HG03039 (cell line): ENCODE data around the gene CAPN12.

Experiments
- ATAC-seq: cut with Tn5 transposase; IDR thresholded peaks from one replicate; pipeline ENCODE4 v1.9.1; 2021; ENCODE audit warnings: mild to moderate bottlenecking, moderate library complexity; ENCODE audit not compliant: unreplicated experiment

CAPN12 gene

DNA sequence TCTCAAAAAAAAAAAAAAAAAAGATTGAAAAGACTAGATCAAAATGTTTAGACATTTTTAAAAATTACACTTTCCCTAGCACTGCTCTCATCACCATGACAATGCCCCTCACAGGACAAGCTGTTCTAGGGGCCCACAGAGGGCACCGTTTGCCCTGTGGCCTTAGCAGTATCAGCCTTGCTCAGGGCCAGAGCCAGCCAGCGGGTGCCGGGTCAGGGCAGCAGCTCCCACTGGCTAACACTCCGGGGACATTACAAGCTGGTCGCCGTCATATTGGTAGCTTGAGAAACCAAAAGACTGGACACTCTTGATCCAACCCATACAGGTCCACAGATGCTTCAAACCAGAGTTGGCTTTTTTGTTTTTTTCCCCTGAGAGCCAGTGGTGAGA lies 18.0 kb downstream of the CAPN12 start:
- ATAC-seq = no peak

DNA sequence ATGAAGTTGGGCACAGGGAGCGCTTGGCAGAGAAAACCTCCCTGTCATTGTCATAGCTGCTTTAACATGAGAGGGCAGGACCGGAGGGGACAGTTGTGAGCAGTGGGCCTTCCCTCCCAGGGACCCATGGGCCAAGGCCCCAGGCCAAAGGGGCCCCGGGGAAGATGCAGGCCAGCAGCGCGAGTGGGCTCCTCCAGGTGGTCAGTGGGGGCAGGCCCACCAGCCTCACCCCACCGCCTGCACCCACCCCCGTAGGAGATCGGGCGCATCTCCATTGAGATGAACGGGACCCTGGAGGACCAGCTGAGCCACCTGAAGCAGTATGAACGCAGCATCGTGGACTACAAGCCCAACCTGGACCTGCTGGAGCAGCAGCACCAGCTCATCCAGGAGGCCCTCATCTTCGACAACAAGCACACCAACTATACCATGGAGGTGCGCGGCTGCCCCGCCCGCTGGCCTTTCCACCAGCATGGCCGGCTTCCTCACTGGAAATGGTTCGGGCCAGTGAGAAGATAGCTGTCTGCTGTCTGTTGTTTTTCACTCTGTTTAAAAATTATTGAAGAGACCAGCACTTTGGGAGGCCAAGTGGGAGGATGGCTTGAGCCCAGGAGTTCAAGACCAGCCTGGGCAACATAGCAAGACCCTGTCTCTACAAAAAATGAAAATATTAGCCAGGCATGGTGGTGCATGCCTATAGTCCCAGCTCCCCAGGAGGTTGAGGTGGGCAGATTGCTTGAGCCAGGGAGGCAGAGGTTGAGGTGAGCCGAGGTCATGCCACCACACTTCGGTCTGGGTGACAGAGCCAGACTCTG lies 18.6 kb downstream of the CAPN12 start:
- ATAC-seq = no peak

DNA sequence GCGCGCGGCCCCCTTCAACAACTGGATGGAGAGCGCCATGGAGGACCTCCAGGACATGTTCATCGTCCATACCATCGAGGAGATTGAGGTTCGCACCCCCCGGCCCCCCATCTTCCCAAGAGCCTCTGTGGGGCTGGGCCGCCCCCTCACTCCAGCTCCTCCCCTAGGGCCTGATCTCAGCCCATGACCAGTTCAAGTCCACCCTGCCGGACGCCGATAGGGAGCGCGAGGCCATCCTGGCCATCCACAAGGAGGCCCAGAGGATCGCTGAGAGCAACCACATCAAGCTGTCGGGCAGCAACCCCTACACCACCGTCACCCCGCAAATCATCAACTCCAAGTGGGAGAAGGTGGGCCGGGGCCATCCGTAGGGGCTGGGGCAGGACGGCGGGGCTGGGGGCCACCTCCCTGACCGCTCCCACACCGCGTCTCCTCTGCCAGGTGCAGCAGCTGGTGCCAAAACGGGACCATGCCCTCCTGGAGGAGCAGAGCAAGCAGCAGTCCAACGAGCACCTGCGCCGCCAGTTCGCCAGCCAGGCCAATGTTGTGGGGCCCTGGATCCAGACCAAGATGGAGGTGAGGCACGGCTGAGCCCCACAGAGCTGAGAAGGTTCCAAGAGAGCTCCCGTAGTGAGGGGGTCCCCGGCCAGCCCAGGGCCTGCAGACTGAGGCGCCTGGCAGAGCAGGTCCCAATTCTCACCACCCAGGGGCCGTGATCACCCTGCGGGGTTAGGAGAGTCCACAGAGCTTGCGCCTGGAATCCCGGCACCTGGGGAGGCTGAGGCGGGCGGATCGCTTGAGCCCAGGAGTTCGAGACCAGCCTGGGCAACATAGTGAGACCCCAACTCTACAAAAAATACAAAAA lies 20.1 kb downstream of the CAPN12 start:
- ATAC-seq = no peak

DNA sequence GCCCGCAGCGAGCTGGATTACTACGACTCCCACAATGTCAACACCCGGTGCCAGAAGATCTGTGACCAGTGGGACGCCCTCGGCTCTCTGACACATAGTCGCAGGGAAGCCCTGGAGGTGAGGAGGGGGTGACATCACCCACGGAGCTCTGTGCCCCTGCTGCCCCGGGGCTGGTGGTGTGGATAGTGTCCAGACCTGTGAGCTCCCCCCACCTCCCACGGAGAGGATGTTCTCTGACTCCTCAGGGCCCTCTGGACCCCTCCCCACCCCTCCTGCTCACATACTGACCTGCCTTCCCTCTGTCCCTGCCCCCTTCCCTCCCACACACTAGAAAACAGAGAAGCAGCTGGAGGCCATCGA lies 20.7 kb downstream of the CAPN12 start:
- no peak for ATAC-seq

DNA sequence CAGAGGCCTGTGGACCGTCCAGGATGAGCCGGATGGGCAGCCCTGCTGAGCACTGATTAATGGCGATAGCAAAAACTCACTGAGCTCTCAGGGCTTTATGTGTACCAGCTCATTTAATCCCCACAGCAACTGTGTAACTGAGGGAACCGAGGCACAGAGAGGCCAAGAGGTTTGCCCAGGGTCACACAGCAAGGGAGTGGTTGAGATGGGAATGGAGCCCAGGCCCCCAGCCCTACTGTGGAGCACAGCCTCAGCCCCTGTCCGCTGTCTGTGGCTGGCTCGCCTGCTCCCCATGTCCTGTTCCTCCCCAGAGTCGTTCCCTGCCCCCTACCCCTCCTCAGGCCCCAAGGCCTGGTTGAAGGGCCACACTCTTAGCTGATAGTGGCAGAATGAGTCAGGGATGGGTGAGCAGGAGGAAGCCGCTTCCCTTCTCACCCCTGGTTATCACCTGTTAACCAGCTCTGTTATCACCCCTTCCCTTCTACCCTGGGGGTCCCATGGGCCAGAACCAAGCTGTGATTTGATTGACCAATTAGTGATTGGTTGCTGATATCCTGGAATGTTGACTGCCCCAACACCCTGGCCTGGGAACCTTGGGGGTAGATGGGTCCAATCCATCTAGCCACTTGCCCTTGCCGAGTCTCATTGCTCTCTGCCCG lies 21.2 kb downstream of the CAPN12 start:
- no peak for ATAC-seq

DNA sequence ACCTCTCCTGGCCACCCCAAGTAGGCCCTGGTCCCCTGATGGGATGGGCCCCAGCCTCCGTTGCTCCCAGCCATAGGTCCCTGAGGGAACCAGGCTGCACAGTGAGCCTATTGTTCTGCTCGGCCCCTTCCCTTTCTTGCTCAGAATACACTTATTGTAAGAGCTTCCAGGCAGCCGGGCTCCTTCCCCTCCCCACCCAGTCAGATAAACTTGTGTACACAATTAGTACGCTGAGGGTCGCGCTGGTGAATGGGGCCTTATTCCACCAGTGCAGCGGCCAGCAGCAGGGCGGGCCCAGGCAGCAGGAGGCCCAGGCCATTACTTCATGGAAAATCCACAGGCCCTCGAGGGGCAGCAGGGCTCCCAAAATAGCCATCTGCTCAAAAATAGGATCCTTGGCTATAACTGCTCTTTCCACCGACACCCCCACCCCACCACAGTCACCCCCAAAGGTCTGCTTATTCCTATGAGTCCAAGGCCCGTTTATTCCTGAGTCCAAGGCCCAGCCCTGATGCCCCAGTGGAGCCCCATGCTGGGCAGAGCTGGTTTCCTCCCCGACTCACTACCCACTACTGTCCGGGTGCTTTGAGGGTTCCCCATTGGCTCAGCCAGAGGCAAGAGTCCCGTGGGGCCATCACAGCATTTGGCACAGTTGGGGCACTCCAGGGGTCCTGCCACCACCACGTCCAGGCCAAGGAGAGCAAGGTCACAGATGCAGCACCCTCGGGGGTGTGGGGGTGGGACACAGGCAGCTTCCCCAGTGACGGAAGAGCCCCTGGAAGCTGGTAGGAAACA lies 22.1 kb downstream of the CAPN12 start:
- ATAC-seq = no peak

DNA sequence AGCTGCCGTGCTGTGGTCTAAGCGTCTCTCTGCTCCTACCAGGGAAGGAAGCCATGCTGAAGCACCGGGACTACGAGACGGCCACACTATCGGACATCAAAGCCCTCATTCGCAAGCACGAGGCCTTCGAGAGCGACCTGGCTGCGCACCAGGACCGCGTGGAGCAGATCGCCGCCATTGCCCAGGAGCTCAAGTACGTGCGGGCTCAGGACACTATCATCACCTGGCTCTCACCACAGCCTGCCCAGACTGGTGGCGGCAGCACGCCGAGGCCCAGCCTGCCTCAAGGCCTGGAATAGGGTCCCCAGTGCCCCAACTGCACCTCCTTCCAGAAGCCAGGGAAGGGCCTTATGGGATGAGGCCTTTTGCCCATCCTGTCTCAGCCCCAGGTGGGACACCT lies 22.8 kb downstream of the CAPN12 start:
- no peak for ATAC-seq

DNA sequence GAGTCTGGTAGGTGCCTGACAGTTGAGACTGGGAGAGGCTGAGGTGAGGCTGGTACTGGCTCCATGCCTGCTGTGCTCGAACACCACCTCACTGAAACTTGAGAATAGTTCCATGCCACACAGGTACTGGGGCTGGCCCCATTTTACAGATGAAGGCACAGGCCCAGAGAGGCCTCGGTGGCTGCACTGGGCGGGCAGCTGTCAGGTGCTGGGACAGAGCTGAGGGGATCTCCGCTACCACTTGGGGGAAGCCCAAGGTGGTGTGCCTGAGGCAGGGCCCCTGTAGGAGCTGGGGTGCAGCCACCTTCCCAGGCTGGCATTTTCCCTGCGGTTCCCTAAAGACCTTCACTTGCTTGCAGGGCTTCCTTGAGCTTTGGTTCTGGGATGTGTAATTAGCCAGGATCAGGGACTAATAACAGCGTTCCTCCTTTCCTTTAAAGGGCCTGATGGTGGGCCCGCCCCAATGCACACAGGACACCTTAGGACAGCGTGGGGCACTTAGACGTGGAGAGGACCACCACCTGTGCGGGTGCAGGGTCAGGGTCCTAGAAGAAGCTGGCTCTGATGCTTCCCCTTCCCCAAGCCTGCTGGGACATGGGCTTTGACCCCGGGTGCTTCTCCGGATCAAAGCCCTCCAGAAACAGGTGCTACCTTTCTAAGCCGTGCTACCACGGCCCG lies 23.6 kb downstream of the CAPN12 start:
- ATAC-seq = no peak

DNA sequence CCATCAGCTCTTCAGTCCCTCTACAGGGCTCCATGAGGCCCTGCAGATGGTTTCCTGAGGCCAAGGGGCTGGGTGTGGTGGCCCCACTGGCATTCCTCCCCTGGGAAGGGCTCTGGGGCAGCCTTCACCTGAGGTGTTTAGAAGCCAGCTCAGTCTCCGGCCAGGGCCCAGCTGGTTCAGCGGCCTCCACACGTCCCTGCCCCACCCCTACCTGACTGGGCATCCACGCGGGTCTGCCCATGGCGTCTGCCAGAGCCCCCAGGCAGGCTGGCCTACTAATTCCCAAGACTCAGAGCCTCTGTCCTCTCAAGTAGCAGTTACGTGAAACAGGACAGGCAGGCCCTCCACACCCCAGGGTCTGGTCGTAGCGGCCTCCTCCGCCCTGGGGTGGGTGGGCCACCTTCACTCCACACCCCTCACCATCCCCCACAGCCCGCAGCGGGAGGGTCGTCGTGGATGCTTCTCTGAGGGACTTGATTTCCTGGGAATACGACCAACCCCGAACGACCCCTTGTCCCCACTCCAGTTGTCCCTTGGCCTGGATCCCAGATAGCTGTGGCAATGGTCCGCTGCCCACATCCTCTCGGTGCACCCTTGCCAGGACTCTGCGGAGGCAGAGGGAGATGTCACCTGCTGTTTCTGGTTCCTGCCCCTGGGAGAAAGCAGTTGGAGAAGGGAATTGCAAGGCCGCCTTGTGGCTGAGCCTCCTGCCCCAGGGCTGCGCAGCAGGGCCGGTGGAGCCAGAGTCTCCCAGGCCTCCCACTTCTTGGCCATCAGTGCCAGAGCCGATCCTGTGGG lies 24.3 kb downstream of the CAPN12 start:
- no peak for ATAC-seq

DNA sequence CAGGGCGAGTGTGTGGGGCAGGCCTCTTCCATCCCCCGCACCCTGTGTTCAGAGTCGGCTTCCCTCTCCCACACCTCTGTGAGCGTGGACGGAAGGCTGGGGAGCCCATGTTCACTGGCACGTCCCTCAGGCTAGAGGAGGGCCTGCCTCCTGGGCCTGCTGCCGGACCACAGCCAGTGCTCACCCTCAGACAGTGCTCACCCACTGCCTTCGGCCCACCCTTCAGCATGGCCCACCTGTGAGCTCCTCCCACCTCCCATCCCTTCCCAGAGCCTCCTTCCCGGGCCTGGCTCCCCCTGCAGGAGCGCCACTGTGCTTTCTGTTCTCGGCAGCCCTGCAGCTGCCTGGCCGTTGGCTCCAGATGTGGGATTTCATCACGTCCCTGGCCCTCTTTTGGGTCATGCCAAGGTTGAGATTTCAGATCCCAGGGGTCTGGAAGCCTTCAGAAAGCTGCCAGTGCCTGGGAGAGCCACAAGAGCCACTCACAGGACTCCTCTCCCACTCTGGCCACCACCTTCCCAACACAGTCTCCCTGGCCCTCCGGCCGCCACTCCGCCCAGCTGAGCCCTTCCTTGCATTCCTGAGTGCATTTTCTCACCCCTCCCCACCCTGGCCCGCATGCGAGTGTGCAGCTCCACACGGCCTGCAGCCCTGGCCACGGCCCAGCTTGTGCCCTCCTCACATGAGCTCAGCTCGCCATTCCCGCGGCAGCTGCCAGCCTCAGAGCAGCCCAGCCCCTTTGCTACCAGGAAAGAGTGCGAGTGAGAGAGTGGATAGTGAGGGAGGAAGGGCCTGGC lies 25.3 kb downstream of the CAPN12 start:
- no peak for ATAC-seq

DNA sequence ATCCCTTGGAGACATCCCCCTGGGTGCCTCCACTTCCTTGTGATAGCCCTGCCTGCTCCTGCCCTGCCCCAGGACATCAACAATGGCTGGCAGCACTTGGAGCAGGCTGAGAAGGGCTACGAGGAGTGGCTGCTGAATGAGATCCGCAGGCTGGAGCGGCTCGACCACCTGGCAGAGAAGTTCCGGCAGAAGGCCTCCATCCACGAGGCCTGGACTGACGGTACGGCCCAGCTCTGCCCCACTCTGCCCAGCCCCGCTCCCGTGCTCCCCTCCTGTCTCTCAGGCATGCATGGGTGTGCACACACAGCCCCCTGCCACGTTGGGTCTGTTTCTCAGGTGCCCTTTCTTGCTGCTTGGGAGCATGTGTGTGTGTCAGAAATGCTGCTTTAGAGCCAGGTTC lies 26.4 kb downstream of the CAPN12 start:
- no peak for ATAC-seq

DNA sequence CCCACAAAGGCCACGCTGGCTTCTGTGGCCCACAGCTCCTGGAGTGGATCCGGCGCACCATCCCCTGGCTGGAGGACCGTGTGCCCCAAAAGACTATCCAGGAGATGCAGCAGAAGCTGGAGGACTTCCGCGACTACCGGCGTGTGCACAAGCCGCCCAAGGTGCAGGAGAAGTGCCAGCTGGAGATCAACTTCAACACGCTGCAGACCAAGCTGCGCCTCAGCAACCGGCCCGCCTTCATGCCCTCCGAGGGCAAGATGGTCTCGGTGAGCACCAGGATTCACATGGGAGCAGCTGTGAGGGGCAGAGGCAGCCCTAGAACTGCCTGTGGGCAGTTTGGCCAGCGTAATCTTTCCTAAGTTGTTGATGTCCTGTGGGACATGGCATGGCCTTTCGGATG lies 27.2 kb downstream of the CAPN12 start:
- ATAC-seq = no peak

DNA sequence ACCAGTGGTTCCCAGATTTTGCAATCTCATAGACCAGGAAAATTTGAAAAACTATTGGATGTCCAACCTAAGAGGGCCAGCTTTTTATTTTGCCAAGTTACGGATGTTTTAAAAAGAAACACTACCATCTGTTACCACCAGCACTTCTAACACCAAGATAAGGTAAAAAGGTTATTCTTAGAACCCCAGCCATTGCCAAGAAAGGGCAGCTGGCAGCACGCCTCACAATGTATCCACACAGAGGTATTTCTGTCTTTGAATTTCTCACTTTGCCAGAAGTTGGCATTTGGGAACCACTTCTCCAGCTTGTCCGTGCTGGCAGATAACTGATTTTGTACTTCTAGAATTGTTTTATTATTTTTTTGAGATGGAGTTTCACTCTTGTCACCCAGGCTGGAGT lies 28.7 kb downstream of the CAPN12 start:
- ATAC-seq = no peak

DNA sequence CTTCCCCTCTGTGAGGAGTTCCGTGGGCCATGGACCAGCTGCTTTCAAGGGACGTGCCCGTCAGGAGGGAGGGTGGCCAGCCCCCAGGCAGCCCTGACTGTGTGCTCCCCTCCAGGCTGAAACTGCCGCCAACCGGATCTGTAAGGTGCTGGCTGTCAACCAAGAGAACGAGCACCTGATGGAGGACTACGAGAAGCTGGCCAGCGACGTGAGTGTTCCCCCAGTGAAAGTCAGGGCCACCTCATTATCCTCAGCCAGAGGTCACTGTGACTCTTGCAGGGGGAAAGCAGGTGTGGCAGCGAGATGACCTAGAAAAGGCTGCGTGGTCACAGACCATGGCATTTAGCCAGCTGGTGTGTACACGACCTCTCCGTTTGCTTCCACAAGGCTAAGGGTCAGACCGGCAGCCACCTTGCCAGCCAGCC lies 29.9 kb downstream of the CAPN12 start:
- ATAC-seq = no peak

DNA sequence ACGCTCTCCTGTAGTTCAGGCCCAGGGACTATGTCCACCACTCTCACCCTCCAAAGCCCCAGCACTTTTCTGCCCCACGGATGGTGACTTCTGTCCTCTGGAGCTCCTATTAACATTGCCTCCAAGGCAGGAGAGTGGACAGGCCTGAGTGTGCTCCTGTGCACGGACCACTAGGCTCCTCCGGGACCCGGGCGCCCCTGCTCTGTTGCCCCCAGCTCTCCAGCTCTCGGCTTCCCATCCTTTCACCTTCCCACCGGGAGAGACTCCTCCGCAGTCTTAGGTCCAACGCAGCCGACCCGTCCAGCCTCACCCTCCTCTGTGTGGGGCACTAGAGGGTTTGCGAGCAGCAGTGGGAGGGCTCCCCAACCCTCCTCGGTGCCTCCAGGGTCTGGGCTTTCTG lies 30.4 kb downstream of the CAPN12 start:
- ATAC-seq = no peak

DNA sequence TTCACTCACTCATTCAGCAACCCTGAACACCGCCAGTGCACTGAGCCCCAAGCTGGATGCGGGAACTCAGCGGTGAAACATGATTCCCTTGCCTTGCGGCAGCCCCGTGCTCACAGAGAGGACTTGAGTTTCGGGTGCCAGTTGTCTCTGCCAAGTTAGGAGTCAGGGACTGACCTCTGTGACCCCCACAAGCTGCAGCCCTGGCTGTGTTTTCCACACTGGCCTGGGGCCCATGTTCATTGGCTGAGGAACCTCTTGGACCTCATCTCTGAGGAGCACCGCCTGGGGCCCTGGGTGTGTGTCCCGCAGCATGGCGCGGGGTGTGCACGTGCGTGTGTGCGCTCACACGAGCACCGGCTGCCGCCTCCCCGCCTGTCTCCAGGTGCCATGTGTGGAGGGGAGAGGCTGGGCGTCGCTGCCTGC lies 31.0 kb downstream of the CAPN12 start:
- ATAC-seq = no peak

DNA sequence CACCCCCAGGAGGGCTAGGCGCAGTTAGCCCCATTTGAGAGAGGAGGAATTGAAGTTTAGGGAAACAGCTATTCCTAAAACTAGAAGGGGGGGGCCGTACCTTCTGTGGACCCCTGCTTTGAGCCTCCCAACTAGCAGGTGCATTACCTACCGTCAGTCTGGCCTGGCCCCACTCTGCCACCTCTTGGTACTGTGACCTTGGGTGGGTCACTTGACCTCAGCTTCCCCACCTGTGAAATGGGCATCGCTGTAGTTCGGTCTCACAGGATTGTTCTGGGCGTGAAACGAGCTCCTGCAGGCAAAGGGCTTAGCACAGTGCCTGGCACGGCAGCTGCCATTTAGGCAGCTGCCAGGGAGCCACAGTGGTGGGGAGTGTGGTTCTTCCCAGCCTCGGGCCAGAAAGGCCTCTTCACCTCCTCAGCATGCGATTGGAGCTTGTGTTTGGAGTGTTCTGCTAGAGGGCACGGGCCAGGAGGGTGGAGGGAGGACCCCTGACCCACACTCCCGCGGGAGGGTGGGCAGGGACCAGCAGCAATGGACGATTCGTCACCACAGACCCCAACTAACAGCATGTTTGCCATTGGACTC lies 32.0 kb downstream of the CAPN12 start:
- no peak for ATAC-seq

DNA sequence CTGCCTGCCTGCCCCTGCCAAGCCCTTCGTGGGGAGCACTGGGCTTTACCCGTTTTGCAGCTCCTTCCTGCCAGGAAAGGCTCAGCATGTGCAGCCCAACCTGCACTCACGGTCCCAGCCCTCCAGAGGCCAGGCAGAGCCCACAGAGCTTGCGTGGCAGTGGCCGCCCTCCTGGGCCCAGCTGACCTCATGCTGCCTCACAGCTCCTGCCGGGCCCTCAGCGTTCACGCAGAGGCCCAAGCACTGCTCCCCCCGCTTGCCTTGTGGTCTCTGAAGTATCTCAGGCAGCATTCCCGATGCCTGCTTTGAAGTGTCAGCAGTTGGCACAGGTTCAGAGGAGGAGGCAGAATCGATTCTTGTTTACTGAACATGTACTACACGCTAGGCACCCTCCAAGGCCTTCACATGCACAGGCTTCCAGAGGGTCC lies 32.5 kb downstream of the CAPN12 start:
- no peak for ATAC-seq
